HEK293 (cell line): Measurements from ENCODE around the gene SIRPB2.
A peak's percentile ranks its signal among the peaks of the same experiment; 100 is the strongest.

ENCODE experiments used
- ZBTB1 ChIP-seq: fragments of 450-650 bp; formaldehyde crosslinking; IDR thresholded peaks from 2 replicates; pipeline ENCODE4 v1.5.1; 2016; ENCODE audit warnings: missing biosample characterization, missing genetic modification characterization
- ZBTB7A ChIP-seq: fragments of 450-650 bp; formaldehyde crosslinking; IDR thresholded peaks from 2 replicates; pipeline ENCODE4 v1.5.1; 2016; ENCODE audit warnings: low read depth, missing biosample characterization, missing genetic modification characterization
- ZNF112 ChIP-seq: fragments of 450-650 bp; formaldehyde crosslinking; IDR thresholded peaks from 2 replicates; pipeline ENCODE4 v1.5.0; 2017; ENCODE audit warnings: missing biosample characterization, missing genetic modification characterization
- ZNF146 ChIP-seq: fragments of 450-650 bp; formaldehyde crosslinking; IDR thresholded peaks from 2 replicates; pipeline ENCODE4 v1.5.1; 2016; ENCODE audit warnings: missing biosample characterization, missing genetic modification characterization
- ZNF16 ChIP-seq: fragments of 450-650 bp; formaldehyde crosslinking; IDR thresholded peaks from 2 replicates; pipeline ENCODE4 v1.5.1; 2016; ENCODE audit warnings: low read depth, missing biosample characterization, missing genetic modification characterization
- ZNF174 ChIP-seq: fragments of 450-650 bp; formaldehyde crosslinking; IDR thresholded peaks from 2 replicates; pipeline ENCODE4 v1.5.0; 2017; ENCODE audit warnings: missing biosample characterization, mild to moderate bottlenecking, missing genetic modification characterization
- ZNF211 ChIP-seq: fragments of 450-650 bp; formaldehyde crosslinking; IDR thresholded peaks from 2 replicates; pipeline ENCODE4 v1.5.1; 2016; ENCODE audit warnings: low read depth, missing biosample characterization, missing genetic modification characterization
- ZNF266 ChIP-seq: fragments of 450-650 bp; formaldehyde crosslinking; IDR thresholded peaks from 2 replicates; pipeline ENCODE4 v1.5.1; 2016; ENCODE audit warnings: missing biosample characterization, missing genetic modification characterization, low read depth
- ZNF341 ChIP-seq: fragments of 450-650 bp; formaldehyde crosslinking; IDR thresholded peaks from 2 replicates; pipeline ENCODE4; 2016; ENCODE audit warnings: low read depth, missing biosample characterization, missing genetic modification characterization
- ZNF423 ChIP-seq: fragments of 450-650 bp; formaldehyde crosslinking; IDR thresholded peaks from 2 replicates; pipeline ENCODE4 v1.5.1; 2016; ENCODE audit warnings: missing biosample characterization, missing genetic modification characterization
- ZNF48 ChIP-seq: fragments of 450-650 bp; formaldehyde crosslinking; IDR thresholded peaks from 2 replicates; pipeline ENCODE4 v1.5.1; 2016; ENCODE audit warnings: missing biosample characterization, missing genetic modification characterization
- ZNF501 ChIP-seq: fragments of 450-650 bp; formaldehyde crosslinking; IDR thresholded peaks from 2 replicates; pipeline ENCODE4 v1.5.1; 2016; ENCODE audit warnings: missing biosample characterization, missing genetic modification characterization
- ZNF514 ChIP-seq: fragments of 450-650 bp; formaldehyde crosslinking; IDR thresholded peaks from 2 replicates; pipeline ENCODE4 v1.5.1; 2016; ENCODE audit warnings: missing biosample characterization, missing genetic modification characterization
- ZNF664 ChIP-seq: fragments of 450-650 bp; formaldehyde crosslinking; IDR thresholded peaks from 2 replicates; pipeline ENCODE4 v1.5.1; 2016; ENCODE audit warnings: missing biosample characterization, missing genetic modification characterization
- ZNF76 ChIP-seq: fragments of 450-650 bp; formaldehyde crosslinking; IDR thresholded peaks from 2 replicates; pipeline ENCODE4; 2016; ENCODE audit warnings: low read depth, missing biosample characterization, missing genetic modification characterization, borderline replicate concordance
- ZNF777 ChIP-seq: fragments of 450-650 bp; formaldehyde crosslinking; IDR thresholded peaks from 2 replicates; pipeline ENCODE4 v1.5.1; 2017; ENCODE audit warnings: missing biosample characterization, missing genetic modification characterization, borderline replicate concordance
- ZNF785 ChIP-seq: fragments of 450-650 bp; formaldehyde crosslinking; IDR thresholded peaks from 2 replicates; pipeline ENCODE4 v1.5.1; 2016; ENCODE audit warnings: missing biosample characterization, missing genetic modification characterization
- ZNF791 ChIP-seq: fragments of 450-650 bp; formaldehyde crosslinking; IDR thresholded peaks from 2 replicates; pipeline ENCODE4 v1.5.1; 2016; ENCODE audit warnings: missing biosample characterization, missing genetic modification characterization
- TF ChIP-seq, protein P1 (sequence below): fragments of 450-650 bp; formaldehyde crosslinking; IDR thresholded peaks from 2 replicates; pipeline ENCODE4 v1.5.1; 2016; ENCODE audit warnings: missing biosample characterization, missing genetic modification characterization
- TF ChIP-seq, protein P2 (sequence below): fragments of 450-650 bp; formaldehyde crosslinking; IDR thresholded peaks from 2 replicates; pipeline ENCODE4 v1.5.1; 2016; ENCODE audit warnings: missing biosample characterization, missing genetic modification characterization
- TF ChIP-seq, protein P3 (sequence below): fragments of 450-650 bp; formaldehyde crosslinking; IDR thresholded peaks from 2 replicates; pipeline ENCODE4 v1.5.1; 2016; ENCODE audit warnings: missing biosample characterization, missing genetic modification characterization
- TF ChIP-seq, protein P4 (sequence below): fragments of 450-650 bp; formaldehyde crosslinking; IDR thresholded peaks from 2 replicates; pipeline ENCODE4 v1.5.1; 2017; ENCODE audit warnings: missing biosample characterization, missing genetic modification characterization
- TF ChIP-seq, protein P5 (sequence below): fragments of 450-650 bp; formaldehyde crosslinking; IDR thresholded peaks from 2 replicates; pipeline ENCODE4; 2016; ENCODE audit warnings: missing biosample characterization, missing genetic modification characterization
- TF ChIP-seq, protein P6 (sequence below): fragments of 450-650 bp; IDR thresholded peaks from 2 replicates; pipeline ENCODE4 v1.5.1; 2018; ENCODE audit warnings: missing biosample characterization, missing genetic modification characterization
- TF ChIP-seq, protein P7 (sequence below): fragments of 450-650 bp; formaldehyde crosslinking; IDR thresholded peaks from 2 replicates; pipeline ENCODE4 v1.5.1; 2016; ENCODE audit warnings: missing biosample characterization, missing genetic modification characterization
- TF ChIP-seq, protein P8 (sequence below): fragments of 450-650 bp; formaldehyde crosslinking; IDR thresholded peaks from 2 replicates; pipeline ENCODE4 v1.5.1; 2017; ENCODE audit warnings: missing biosample characterization, missing genetic modification characterization

SIRPB2 gene

DNA sequence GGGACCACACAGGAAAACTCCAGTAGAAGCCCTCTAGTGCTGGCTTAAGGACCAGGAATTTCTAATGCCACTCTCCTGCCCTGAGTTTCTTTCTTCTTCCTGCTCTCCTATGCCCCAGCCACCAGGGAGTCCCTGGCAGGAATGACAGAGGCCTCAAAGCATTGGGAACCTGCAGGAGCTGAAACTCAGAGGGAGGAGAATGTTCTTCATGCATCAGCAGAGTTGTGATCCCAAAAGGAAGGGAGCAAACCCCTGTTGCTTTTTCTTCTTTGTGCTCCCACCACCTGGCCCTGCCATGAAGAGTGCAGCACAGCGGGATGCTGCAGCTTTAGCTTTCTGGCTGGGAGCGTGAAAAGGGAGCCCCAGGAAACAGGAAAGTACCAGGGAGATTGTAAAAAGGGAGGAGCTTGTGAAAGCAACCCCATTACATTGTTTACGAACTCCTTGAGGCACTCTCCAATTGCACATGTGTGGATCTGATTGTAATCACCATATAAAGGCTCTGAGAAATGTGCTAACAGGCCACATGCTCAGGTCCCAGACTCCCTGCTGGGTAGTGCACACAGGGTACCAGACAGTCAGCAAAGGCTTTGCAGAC lies 63.7 kb downstream of the SIRPB2 start (continued):
- TF ChIP-seq, protein P1, sequence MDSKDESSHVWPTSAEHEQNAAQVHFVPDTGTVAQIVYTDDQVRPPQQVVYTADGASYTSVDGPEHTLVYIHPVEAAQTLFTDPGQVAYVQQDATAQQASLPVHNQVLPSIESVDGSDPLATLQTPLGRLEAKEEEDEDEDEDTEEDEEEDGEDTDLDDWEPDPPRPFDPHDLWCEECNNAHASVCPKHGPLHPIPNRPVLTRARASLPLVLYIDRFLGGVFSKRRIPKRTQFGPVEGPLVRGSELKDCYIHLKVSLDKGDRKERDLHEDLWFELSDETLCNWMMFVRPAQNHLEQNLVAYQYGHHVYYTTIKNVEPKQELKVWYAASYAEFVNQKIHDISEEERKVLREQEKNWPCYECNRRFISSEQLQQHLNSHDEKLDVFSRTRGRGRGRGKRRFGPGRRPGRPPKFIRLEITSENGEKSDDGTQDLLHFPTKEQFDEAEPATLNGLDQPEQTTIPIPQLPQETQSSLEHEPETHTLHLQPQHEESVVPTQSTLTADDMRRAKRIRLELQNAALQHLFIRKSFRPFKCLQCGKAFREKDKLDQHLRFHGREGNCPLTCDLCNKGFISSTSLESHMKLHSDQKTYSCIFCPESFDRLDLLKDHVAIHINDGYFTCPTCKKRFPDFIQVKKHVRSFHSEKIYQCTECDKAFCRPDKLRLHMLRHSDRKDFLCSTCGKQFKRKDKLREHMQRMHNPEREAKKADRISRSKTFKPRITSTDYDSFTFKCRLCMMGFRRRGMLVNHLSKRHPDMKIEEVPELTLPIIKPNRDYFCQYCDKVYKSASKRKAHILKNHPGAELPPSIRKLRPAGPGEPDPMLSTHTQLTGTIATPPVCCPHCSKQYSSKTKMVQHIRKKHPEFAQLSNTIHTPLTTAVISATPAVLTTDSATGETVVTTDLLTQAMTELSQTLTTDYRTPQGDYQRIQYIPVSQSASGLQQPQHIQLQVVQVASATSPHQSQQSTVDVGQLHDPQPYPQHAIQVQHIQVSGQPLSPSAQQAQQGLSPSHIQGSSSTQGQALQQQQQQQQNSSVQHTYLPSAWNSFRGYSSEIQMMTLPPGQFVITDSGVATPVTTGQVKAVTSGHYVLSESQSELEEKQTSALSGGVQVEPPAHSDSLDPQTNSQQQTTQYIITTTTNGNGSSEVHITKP (tag by site-specific recombination) = no peak
- TF ChIP-seq, protein P2, sequence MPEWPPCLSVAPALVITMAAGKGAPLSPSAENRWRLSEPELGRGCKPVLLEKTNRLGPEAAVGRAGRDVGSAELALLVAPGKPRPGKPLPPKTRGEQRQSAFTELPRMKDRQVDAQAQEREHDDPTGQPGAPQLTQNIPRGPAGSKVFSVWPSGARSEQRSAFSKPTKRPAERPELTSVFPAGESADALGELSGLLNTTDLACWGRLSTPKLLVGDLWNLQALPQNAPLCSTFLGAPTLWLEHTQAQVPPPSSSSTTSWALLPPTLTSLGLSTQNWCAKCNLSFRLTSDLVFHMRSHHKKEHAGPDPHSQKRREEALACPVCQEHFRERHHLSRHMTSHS (tag by site-specific recombination) = no peak
- TF ChIP-seq ZNF16 = no peak
- no peak for TF ChIP-seq ZNF146 (tag by site-specific recombination)
- no peak for TF ChIP-seq ZNF777
- TF ChIP-seq ZNF501 = no peak
- no peak for TF ChIP-seq ZNF174 (tag by site-specific recombination)
- no peak for TF ChIP-seq ZNF423 (tag by site-specific recombination)
- TF ChIP-seq, protein P3, sequence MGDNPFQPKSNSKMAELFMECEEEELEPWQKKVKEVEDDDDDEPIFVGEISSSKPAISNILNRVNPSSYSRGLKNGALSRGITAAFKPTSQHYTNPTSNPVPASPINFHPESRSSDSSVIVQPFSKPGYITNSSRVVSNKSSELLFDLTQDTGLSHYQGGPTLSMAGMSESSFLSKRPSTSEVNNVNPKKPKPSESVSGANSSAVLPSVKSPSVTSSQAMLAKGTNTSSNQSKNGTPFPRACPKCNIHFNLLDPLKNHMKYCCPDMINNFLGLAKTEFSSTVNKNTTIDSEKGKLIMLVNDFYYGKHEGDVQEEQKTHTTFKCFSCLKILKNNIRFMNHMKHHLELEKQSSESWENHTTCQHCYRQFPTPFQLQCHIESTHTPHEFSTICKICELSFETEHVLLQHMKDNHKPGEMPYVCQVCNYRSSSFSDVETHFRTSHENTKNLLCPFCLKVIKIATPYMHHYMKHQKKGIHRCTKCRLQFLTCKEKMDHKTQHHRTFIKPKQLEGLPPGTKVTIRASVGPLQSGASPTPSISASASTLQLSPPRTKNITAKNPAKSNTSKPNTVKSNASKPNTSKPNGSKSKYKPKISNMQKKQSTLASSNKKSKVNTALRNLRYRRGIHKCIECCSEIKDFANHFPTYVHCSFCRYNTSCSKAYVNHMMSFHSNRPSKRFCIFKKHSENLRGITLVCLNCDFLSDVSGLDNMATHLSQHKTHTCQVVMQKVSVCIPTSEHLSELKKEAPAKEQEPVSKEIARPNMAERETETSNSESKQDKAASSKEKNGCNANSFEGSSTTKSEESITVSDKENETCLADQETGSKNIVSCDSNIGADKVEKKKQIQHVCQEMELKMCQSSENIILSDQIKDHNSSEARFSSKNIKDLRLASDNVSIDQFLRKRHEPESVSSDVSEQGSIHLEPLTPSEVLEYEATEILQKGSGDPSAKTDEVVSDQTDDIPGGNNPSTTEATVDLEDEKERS (tag by site-specific recombination) = no peak
- TF ChIP-seq ZNF112 = no peak
- TF ChIP-seq ZNF211 (tag by site-specific recombination) = no peak
- no peak for TF ChIP-seq ZNF266 (tag by site-specific recombination)
- no peak for TF ChIP-seq ZNF48 (tag by site-specific recombination)
- peak; percentile 67 for TF ChIP-seq ZNF341
- TF ChIP-seq, protein P4, sequence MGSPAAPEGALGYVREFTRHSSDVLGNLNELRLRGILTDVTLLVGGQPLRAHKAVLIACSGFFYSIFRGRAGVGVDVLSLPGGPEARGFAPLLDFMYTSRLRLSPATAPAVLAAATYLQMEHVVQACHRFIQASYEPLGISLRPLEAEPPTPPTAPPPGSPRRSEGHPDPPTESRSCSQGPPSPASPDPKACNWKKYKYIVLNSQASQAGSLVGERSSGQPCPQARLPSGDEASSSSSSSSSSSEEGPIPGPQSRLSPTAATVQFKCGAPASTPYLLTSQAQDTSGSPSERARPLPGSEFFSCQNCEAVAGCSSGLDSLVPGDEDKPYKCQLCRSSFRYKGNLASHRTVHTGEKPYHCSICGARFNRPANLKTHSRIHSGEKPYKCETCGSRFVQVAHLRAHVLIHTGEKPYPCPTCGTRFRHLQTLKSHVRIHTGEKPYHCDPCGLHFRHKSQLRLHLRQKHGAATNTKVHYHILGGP (tag by site-specific recombination) = no peak
- TF ChIP-seq ZNF76 (tag by site-specific recombination) = no peak
- no peak for TF ChIP-seq ZNF785 (tag by site-specific recombination)
- TF ChIP-seq, protein P5, sequence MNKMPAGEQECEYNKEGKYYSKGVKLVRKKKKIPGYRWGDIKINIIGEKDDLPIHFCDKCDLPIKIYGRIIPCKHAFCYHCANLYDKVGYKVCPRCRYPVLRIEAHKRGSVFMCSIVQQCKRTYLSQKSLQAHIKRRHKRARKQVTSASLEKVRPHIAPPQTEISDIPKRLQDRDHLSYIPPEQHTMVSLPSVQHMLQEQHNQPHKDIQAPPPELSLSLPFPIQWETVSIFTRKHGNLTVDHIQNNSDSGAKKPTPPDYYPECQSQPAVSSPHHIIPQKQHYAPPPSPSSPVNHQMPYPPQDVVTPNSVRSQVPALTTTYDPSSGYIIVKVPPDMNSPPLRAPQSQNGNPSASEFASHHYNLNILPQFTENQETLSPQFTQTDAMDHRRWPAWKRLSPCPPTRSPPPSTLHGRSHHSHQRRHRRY = no peak
- TF ChIP-seq ZBTB7A (tag by site-specific recombination) = no peak
- TF ChIP-seq ZNF791 = no peak
- TF ChIP-seq, protein P6, sequence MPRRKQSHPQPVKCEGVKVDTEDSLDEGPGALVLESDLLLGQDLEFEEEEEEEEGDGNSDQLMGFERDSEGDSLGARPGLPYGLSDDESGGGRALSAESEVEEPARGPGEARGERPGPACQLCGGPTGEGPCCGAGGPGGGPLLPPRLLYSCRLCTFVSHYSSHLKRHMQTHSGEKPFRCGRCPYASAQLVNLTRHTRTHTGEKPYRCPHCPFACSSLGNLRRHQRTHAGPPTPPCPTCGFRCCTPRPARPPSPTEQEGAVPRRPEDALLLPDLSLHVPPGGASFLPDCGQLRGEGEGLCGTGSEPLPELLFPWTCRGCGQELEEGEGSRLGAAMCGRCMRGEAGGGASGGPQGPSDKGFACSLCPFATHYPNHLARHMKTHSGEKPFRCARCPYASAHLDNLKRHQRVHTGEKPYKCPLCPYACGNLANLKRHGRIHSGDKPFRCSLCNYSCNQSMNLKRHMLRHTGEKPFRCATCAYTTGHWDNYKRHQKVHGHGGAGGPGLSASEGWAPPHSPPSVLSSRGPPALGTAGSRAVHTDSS (tag by site-specific recombination) = no peak
- TF ChIP-seq, protein P7, sequence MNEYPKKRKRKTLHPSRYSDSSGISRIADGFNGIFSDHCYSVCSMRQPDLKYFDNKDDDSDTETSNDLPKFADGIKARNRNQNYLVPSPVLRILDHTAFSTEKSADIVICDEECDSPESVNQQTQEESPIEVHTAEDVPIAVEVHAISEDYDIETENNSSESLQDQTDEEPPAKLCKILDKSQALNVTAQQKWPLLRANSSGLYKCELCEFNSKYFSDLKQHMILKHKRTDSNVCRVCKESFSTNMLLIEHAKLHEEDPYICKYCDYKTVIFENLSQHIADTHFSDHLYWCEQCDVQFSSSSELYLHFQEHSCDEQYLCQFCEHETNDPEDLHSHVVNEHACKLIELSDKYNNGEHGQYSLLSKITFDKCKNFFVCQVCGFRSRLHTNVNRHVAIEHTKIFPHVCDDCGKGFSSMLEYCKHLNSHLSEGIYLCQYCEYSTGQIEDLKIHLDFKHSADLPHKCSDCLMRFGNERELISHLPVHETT (tag by site-specific recombination) = no peak
- TF ChIP-seq ZNF664 (tag by site-specific recombination) = no peak
- TF ChIP-seq, protein P8, sequence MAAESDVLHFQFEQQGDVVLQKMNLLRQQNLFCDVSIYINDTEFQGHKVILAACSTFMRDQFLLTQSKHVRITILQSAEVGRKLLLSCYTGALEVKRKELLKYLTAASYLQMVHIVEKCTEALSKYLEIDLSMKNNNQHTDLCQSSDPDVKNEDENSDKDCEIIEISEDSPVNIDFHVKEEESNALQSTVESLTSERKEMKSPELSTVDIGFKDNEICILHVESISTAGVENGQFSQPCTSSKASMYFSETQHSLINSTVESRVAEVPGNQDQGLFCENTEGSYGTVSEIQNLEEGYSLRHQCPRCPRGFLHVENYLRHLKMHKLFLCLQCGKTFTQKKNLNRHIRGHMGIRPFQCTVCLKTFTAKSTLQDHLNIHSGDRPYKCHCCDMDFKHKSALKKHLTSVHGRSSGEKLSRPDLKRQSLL (tag by site-specific recombination) = no peak
- TF ChIP-seq ZBTB1 (tag by site-specific recombination) = no peak
- TF ChIP-seq ZNF514 (tag by site-specific recombination) = no peak
